Prostate gland (tissue), 2 donors: ENCODE data around the gene KCNJ6. TPM values are rescaled to one million over a fixed set of nuclear protein-coding genes. Genes with fewer than 3 reads are reported as not detected.

Experiments
- DNase-seq: peaks from one replicate; pipeline ENCODE4 v3.0.0-alpha.2; 2019; ENCODE audit warnings: low spot score
- H3K27ac ChIP-seq, 2 donors: fragments of 200-600 bp; sonication (generic); 2 replicates each; pipeline ENCODE4 v1.5.1; 2017 to 2019
- H3K27me3 ChIP-seq: fragments of 200-600 bp; sonication (generic); replicated peaks from 2 replicates; pipeline ENCODE4 v1.5.1; 2019; ENCODE audit not compliant: insufficient read depth
- H3K36me3 ChIP-seq, 2 donors: fragments of 200-600 bp; sonication (generic); 1 replicate in 1 of 2; 2 replicates in 1 of 2; pipeline versions ENCODE4 v1.5.1 to v1.8.1; 2017 to 2019
- H3K4me1 ChIP-seq: fragments of 200-600 bp; sonication (generic); replicated peaks from 2 replicates; pipeline ENCODE4 v1.5.1; 2019
- H3K4me3 ChIP-seq, 2 donors: fragments of 200-600 bp; sonication (generic); 2 replicates each; pipeline ENCODE4 v1.5.1; 2017 to 2019
- H3K9me3 ChIP-seq: fragments of 200-600 bp; sonication (generic); 2 replicates; pipeline ENCODE4 v1.5.1; 2017
- POLR2A ChIP-seq: fragments of 450-650 bp; IDR thresholded peaks from one replicate; pipeline ENCODE4 v1.6.1; 2016; ENCODE audit warnings: antibody characterized with exemption, mild to moderate bottlenecking
- POLR2AphosphoS5 ChIP-seq: sonication (generic); formaldehyde crosslinking; IDR thresholded peaks from one replicate; pipeline ENCODE4 v1.6.1; 2017; ENCODE audit warnings: antibody characterized with exemption
- WGBS: methylation state at CpG from one replicate; pipeline ENCODE4 v1.1.5; 2018; 5-methylcytosine and 5-hydroxymethylcytosine counted together
- intact Hi-C: fragments of 100-400 bp; cut with DNase I; formaldehyde crosslinking; loops from one replicate; pipeline ENCODE4 v1.14.2; 2022
- total RNA-seq, 2 donors: library from RNA; depleted of rRNA; stranded (reverse); fragments of >200 nt; gene quantifications; one replicate each; pipeline ENCODE4 v1.1.0, GENCODE V29; 2016
- TF ChIP-seq, protein P1 (sequence below), 4 experiments: fragments of 200-600 bp in 2 of 4; fragments of 450-650 bp in 2 of 4; sonication (generic) in 2 of 4; IDR thresholded peaks; 1 replicate in 3 of 4; 2 replicates in 1 of 4; pipeline ENCODE4 v1.5.1; 2016 to 2019; ENCODE audit warnings: antibody characterized with exemption in 4 of 4, mild to moderate bottlenecking in 2 of 4, moderate library complexity in 2 of 4

The KCNJ6 gene
- total RNA-seq, 2 donors from 2014 or later, result 0.23 to 0.36 TPM

- H3K9me3 ChIP-seq, result no peaks in the 10 kb centered on the region
Observed at GRCh38 chr21:37917612-37918011, 1.4 kb upstream of the KCNJ6 start.

GRCh38 chr21:37915941-37916309 is 332 bp downstream of the KCNJ6 start:
- Histone ChIP-seq H3K4me1 (peaks cover 4% of the 10 kb centered on the region), H3K27ac (no peak overlapping the region), H3K4me3 (peak overlapping the region; percentile 0 to 22), H3K36me3 (no peaks in the 10 kb centered on the region), H3K27me3 (peaks cover 8% of the 10 kb centered on the region), H3K9me3 (no peaks in the 10 kb centered on the region)
- no peak for DNase-seq
- no peak for TF ChIP-seq POLR2AphosphoS5
- TF ChIP-seq, protein P1, sequence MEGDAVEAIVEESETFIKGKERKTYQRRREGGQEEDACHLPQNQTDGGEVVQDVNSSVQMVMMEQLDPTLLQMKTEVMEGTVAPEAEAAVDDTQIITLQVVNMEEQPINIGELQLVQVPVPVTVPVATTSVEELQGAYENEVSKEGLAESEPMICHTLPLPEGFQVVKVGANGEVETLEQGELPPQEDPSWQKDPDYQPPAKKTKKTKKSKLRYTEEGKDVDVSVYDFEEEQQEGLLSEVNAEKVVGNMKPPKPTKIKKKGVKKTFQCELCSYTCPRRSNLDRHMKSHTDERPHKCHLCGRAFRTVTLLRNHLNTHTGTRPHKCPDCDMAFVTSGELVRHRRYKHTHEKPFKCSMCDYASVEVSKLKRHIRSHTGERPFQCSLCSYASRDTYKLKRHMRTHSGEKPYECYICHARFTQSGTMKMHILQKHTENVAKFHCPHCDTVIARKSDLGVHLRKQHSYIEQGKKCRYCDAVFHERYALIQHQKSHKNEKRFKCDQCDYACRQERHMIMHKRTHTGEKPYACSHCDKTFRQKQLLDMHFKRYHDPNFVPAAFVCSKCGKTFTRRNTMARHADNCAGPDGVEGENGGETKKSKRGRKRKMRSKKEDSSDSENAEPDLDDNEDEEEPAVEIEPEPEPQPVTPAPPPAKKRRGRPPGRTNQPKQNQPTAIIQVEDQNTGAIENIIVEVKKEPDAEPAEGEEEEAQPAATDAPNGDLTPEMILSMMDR (IDR thresholded peaks at IDR 0.05), result no peak
- TF ChIP-seq POLR2A, result no peak
- WGBS, result 1% methylated on average over 26 of the region's 26 CpGs
- intact Hi-C loops, result no loop called here

More at GRCh38 chr21:37917612-37918011, 1.4 kb upstream of the KCNJ6 start:
- intact Hi-C loops, result no loop called here
- Histone ChIP-seq H3K4me3 (no peak overlapping the region), H3K4me1 (peaks cover 4% of the 10 kb centered on the region), H3K36me3 (no peaks in the 10 kb centered on the region), H3K27me3 (peaks cover 8% of the 10 kb centered on the region), H3K27ac (no peak overlapping the region)
- TF ChIP-seq, protein P1 (IDR thresholded peaks at IDR 0.05), result no peak
- TF ChIP-seq POLR2A (no peak), POLR2AphosphoS5 (no peak)
- DNase-seq, result no peak
- WGBS, result 71% methylated on average over 4 of the region's 4 CpGs

- no peaks in the 10 kb centered on the region for H3K36me3 ChIP-seq
- H3K27ac ChIP-seq, result no peak overlapping the region
- intact Hi-C loops, result no loop called here
- H3K27me3 ChIP-seq, result peaks cover 8% of the 10 kb centered on the region
- TF ChIP-seq, protein P1 (IDR thresholded peaks at IDR 0.05), result no peak
- no peaks in the 10 kb centered on the region for H3K9me3 ChIP-seq
- H3K4me1 ChIP-seq, result peaks cover 4% of the 10 kb centered on the region
- H3K4me3 ChIP-seq, result peak overlapping the region; percentile 0 to 22
- no peak for DNase-seq
- 2% methylated on average over 28 of the region's 28 CpGs for WGBS
Observed at GRCh38 chr21:37915497-37915911, 753 bp downstream of the KCNJ6 start.

GRCh38 chr21:37912616-37913015 is 3.6 kb downstream of the KCNJ6 start:
- H3K27me3 ChIP-seq, result peaks cover 4% of the 10 kb centered on the region
- H3K4me3 ChIP-seq, result no peak overlapping the region
- no peak for DNase-seq
- no peaks in the 10 kb centered on the region for H3K9me3 ChIP-seq
- intact Hi-C loops, result no loop called here
- peaks cover 4% of the 10 kb centered on the region for H3K4me1 ChIP-seq
- no peaks in the 10 kb centered on the region for H3K36me3 ChIP-seq
- TF ChIP-seq POLR2AphosphoS5 (no peak), POLR2A (no peak)
- TF ChIP-seq, protein P1 (IDR thresholded peaks at IDR 0.05), result no peak
- H3K27ac ChIP-seq, result no peak overlapping the region

GRCh38 chr21:37909936-37910335 is 6.3 kb downstream of the KCNJ6 start:
- no peak overlapping the region for H3K27ac ChIP-seq
- WGBS, result 83% methylated on average over 6 of the region's 6 CpGs
- TF ChIP-seq POLR2A (no peak), POLR2AphosphoS5 (no peak)
- TF ChIP-seq, protein P1 (IDR thresholded peaks at IDR 0.05), result no peak
- no peak overlapping the region for H3K4me3 ChIP-seq
- H3K4me1 ChIP-seq, result no peaks in the 10 kb centered on the region
- intact Hi-C loops, result no loop called here
- DNase-seq, result no peak
- H3K27me3 ChIP-seq, result no peaks in the 10 kb centered on the region
- no peaks in the 10 kb centered on the region for H3K36me3 ChIP-seq
- H3K9me3 ChIP-seq, result no peaks in the 10 kb centered on the region
